GM10248 (cell line): ENCODE data around the gene PCDH1.
A peak's percentile ranks its signal among the peaks of the same experiment; 100 is the strongest.

ENCODE experiments used
- CTCF ChIA-PET: fragments of 300-600 bp; sonication (Branson Sonifier 250); formaldehyde crosslinking; extraction: SDS; loops from one replicate; lab custom pipeline; 2021; ENCODE audit warnings: antibody characterized with exemption; lab: Yijun Ruan, JAX
- POLR2A ChIA-PET: fragments of 350-650 bp; sonication (Branson Sonifier 250); formaldehyde crosslinking; extraction: SDS; loops from one replicate; lab custom pipeline; 2020; ENCODE audit warnings: antibody characterized with exemption; lab: Yijun Ruan, JAX
- DNase-seq: peaks from one replicate; pipeline ENCODE4 v3.0.0; 2012; ENCODE audit errors: extremely low spot score
- CTCF ChIP-seq: IDR thresholded peaks from 2 replicates; pipeline ENCODE4 v1.5.1; 2012; ENCODE audit warnings: mild to moderate bottlenecking, low read depth; ENCODE audit errors: extremely low read depth, missing control alignments, control extremely low read depth

Gene PCDH1

GRCh38 chr5:141852448-141852847, 25.8 kb downstream of the PCDH1 start:
- CTCF ChIA-PET, result interaction anchor here (1.4 kb wide), 1 partner anchor 27 kb away, joined by 3 read pairs; no protein-coding TSS in a partner anchor

GRCh38 chr5:141851195-141851874, 26.9 kb downstream of the PCDH1 start:
- no peak for DNase-seq
- TF ChIP-seq CTCF, result no peak
- ChIA-PET POLR2A (no interaction called here), CTCF (interaction anchor here (1.4 kb wide), 1 partner anchor 28 kb away, joined by 3 read pairs; no protein-coding TSS in a partner anchor)

More at GRCh38 chr5:141852448-141852847, 25.8 kb downstream of the PCDH1 start:
- POLR2A ChIA-PET, result no interaction called here
- DNase-seq, result no peak
- TF ChIP-seq CTCF, result no peak

- TF ChIP-seq CTCF, result no peak
- POLR2A ChIA-PET, result no interaction called here
- no peak for DNase-seq
- CTCF ChIA-PET, result interaction anchor here (1.0 to 1.5 kb wide), 2 partner anchors 28 to 110 kb away, joined by 5 to 7 read pairs; no protein-coding TSS in a partner anchor
Measured at GRCh38 chr5:141850786-141851185, 27.4 kb downstream of the PCDH1 start.

GRCh38 chr5:141850244-141850768, 27.9 kb downstream of the PCDH1 start:
- ChIA-PET CTCF (interaction anchor here (1.0 to 1.5 kb wide), 2 partner anchors 29 to 110 kb away, joined by 5 to 7 read pairs; no protein-coding TSS in a partner anchor), POLR2A (no interaction called here)
- no peak for DNase-seq
- no peak for TF ChIP-seq CTCF

GRCh38 chr5:141849415-141850243, 28.6 kb downstream of the PCDH1 start:
- CTCF ChIA-PET, result interaction anchor here (0.7 to 1.5 kb wide), 3 partner anchors 29 to 111 kb away, joined by 4 to 7 read pairs (median 5); no protein-coding TSS in a partner anchor
- POLR2A ChIA-PET, result interaction anchor here (0.6 to 0.7 kb wide), 3 partner anchors 25 to 1644 kb away, joined by 3 to 5 read pairs (median 5); no protein-coding TSS in a partner anchor

More at GRCh38 chr5:141849415-141850243, 28.6 kb downstream of the PCDH1 start:
- TF ChIP-seq CTCF, result no peak
- peak; percentile 86 for DNase-seq
